ENCODE measurements around the gene R3HDM2.

R3HDM2 gene

DNA sequence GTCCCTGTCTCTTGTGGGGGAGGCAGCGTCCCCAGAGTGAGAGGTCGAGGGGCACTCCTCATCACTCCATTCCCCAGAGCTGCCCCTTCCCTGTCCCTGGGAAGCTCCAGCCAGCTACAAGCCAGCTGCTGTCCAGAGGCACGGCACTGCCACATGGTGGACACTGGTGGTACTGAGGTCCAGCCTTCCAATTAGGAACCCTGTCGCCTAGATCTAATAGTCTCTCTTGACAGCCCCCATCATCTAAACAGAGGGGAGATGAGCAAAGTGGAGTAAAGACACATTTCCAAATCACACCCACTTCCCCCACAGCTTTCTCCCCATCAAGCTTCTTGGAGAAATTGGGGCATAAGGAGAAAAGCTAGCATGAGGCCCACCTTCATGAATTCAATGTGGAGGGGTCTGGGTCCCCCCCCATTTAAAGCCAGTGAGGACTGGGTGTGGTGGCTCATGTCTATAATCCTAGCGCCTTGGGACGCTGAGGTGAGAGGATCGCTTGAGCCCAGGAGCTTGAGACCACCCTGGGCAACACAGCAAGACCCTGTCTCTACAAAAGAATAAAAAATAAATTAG, 22.2 kb upstream of the R3HDM2 start:
- Histone ChIP-seq H3K9me3 (no peaks in the 10 kb centered on the region), H3K27me3 (peaks cover 0 to 3% of the 10 kb centered on the region in 2 donors), H3K36me3 (no peaks in the 10 kb centered on the region), H3K27ac (peak overlapping the region; percentile 82 to 89), H3K4me3 (no peak overlapping the region), H3K4me1 (peaks cover 0 to 25% (median 18%) of the 10 kb centered on the region in 4 donors)
- TF ChIP-seq, protein P1, sequence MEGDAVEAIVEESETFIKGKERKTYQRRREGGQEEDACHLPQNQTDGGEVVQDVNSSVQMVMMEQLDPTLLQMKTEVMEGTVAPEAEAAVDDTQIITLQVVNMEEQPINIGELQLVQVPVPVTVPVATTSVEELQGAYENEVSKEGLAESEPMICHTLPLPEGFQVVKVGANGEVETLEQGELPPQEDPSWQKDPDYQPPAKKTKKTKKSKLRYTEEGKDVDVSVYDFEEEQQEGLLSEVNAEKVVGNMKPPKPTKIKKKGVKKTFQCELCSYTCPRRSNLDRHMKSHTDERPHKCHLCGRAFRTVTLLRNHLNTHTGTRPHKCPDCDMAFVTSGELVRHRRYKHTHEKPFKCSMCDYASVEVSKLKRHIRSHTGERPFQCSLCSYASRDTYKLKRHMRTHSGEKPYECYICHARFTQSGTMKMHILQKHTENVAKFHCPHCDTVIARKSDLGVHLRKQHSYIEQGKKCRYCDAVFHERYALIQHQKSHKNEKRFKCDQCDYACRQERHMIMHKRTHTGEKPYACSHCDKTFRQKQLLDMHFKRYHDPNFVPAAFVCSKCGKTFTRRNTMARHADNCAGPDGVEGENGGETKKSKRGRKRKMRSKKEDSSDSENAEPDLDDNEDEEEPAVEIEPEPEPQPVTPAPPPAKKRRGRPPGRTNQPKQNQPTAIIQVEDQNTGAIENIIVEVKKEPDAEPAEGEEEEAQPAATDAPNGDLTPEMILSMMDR (IDR thresholded peaks at IDR 0.05) = peak; percentile 93 to 97
- peak; percentile 81 to 86 for DNase-seq
- intact Hi-C loops (cut with DNase I; ENCODE audit: low total_unique reads) = loop anchor here (1.0 to 5.0 kb wide), 3 partner anchors 146 to 331 kb away; no protein-coding TSS in a partner anchor

DNA sequence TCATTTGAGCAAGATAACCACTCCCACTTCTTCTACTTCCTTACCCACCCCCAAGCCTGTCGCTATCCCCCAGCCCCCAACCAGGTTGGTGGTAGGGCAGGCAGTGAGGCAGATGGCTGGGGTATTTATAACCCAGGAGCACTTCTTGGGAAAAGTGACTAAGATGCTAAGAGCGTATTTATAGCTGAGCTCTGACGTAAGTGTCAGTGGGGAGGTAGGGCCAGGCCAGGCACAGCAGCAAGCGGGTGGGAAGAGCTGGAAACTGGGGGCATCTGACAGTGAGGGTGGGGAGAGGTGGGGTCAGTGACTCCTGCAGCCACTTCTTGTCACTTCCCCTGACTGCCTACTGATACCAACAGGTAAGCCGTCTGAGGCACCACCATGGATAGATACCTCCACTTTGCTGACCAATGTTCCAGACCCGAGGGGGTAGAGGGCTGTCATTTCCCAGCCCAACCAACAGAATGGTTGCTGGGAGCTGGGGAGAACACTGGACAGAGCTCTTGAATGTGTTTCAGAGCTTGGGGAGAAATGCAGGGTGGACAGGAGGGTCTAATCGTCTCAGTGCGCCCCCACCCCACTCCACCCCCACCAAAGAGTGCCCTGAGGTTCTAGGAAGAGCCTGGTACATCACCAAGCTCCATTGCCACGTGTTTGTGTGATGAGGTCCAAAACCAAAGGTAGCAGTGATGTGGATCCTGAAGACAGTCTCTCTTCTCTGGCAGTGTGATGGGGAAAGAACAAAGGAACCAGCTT, 21.5 kb upstream of the R3HDM2 start:
- Histone ChIP-seq H3K9me3 (no peaks in the 10 kb centered on the region), H3K36me3 (no peaks in the 10 kb centered on the region), H3K27me3 (peaks cover 0 to 3% of the 10 kb centered on the region in 2 donors), H3K27ac (peak overlapping the region; percentile 82 to 89), H3K4me3 (peak overlapping the region in 1 of 2 donors; percentile 0), H3K4me1 (peaks cover 0 to 25% (median 18%) of the 10 kb centered on the region in 4 donors)
- TF ChIP-seq, protein P1 (IDR thresholded peaks at IDR 0.05) = no peak
- intact Hi-C loops (cut with DNase I; ENCODE audit: low total_unique reads) = loop anchor here (5.0 kb wide), 2 partner anchors 185 to 330 kb away; no protein-coding TSS in a partner anchor
- peak in 1 of 2 donors; percentile 83 for DNase-seq

DNA sequence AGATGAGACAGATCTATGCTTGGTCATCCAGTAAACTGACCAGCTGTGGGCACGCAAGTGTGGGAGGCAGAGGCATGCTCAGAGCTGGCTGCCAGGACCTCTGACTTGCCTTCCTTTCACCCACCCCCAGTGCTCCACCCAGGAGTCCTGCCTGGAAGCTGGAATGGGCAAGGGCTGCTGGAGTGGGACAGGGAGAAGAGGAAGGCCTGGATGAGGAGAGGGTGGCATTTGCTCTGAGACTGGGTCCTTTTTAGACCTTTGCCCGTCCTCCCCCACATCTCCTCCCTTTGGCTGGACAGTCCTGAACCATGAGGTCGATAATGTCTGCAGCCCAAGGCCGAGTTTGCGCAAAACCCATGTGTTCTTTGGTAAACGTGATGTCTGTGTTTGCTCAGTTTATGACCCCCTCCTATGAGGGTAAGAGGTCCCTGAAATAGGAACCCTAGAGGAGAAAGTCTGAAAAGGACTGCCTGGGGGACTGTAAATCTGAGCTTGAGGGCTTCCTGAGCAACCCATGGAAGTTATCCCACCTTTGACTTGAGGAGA, 20.5 kb upstream of the R3HDM2 start:
- Histone ChIP-seq H3K36me3 (no peaks in the 10 kb centered on the region), H3K4me3 (no peak overlapping the region), H3K9me3 (no peaks in the 10 kb centered on the region), H3K4me1 (peaks cover 0 to 21% (median 18%) of the 10 kb centered on the region in 4 donors), H3K27ac (peak overlapping the region; percentile 82 to 89), H3K27me3 (peaks cover 0 to 3% of the 10 kb centered on the region in 2 donors)
- no peak for DNase-seq
- intact Hi-C loops (cut with DNase I; ENCODE audit: low total_unique reads) = loop anchor here (5.0 kb wide), 2 partner anchors 184 to 329 kb away; no protein-coding TSS in a partner anchor
- TF ChIP-seq, protein P1 (IDR thresholded peaks at IDR 0.05) = no peak

DNA sequence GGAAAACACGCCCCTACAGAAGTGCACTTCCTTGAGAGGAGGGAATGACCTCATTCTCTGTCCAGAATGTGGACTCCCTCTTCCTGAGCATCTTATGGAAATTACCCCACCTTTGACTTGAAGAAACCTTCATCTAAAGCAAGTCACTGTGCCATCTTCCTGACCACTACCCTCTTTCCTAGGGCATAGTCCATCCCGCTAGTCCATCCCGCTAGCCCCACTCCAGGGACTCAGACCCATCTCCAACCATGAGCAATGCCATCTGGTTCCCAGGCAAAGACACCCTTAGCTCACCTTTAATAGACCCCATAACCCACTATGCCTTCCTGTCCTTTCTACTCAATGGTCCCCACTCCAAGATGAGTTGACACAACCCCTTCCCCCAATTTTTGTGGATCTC, 19.2 kb upstream of the R3HDM2 start:
- intact Hi-C loops (cut with DNase I; ENCODE audit: low total_unique reads) = loop anchor here (5.0 kb wide), 2 partner anchors 183 to 328 kb away; no protein-coding TSS in a partner anchor
- no peak overlapping the region for H3K4me3 ChIP-seq
- no peaks in the 10 kb centered on the region for H3K36me3 ChIP-seq
- H3K9me3 ChIP-seq = no peaks in the 10 kb centered on the region
- H3K27ac ChIP-seq = no peak overlapping the region
- DNase-seq = no peak
- no peaks in the 10 kb centered on the region for H3K27me3 ChIP-seq
- TF ChIP-seq, protein P1 (IDR thresholded peaks at IDR 0.05) = no peak
- peaks cover 0 to 20% (median 15%) of the 10 kb centered on the region in 4 donors for H3K4me1 ChIP-seq

DNA sequence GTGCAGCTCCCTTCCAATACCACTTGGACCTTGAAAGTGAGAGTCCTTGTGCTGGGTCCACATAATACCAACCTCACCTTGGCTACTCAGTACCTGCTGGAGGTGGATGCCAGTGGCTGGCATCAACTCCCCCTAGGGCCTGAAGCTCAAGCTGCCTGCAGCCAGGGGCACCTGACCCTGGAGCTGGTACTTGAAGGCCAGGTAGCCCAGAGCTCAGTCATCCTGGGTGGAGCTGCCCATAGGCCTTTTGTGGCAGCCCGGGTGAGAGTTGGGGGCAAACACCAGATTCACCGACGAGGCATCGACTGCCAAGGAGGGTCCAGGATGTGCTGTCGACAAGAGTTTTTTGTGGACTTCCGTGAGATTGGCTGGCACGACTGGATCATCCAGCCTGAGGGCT, 18.5 kb upstream of the R3HDM2 start:
- Histone ChIP-seq H3K27me3 (no peaks in the 10 kb centered on the region), H3K36me3 (no peaks in the 10 kb centered on the region), H3K9me3 (no peaks in the 10 kb centered on the region), H3K4me1 (peaks cover 0 to 20% (median 15%) of the 10 kb centered on the region in 4 donors), H3K4me3 (no peak overlapping the region), H3K27ac (no peak overlapping the region)
- intact Hi-C loops (cut with DNase I; ENCODE audit: low total_unique reads) = no loop called here
- DNase-seq = no peak
- TF ChIP-seq, protein P1 (IDR thresholded peaks at IDR 0.05) = no peak

Measured in tibial artery (tissue), 4 donors.